ENCODE results near the gene SH2B3.
A peak's percentile ranks its signal among the peaks of the same experiment; 100 is the strongest.

SH2B3 gene

DNA sequence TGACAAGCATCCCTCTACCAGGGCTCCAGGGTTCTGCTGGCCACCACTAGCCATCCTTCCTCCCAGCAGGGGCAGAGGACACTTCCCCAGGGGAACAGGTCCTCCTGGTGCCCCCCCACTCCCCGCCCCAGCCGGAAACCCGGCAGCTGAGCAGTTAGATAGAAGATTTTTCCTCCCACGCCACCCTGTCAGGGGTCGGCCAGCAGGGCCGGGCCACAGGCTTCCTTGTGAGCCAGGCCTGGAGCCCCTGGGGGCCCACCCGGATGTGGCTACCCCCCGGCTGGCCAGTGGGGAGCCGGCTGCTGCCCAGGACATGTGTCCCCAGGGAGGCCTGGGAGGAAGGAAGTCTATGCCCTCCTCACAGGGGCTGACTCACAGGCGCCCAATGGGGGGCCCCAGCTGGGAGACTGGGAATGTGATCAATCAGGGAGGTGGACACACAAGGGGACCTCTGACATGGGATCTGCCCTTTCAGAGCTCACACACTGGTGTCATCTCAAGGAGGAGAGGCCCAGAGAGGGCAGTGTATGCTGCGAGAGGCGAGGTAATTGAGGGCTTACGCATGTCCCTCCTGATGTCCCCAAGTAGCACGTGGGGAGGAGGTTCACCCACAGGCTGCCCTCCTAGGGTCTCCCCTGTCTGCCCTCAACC is 4.2 kb downstream of the SH2B3 start:
- DNase-seq, result peak; percentile 57

DNA sequence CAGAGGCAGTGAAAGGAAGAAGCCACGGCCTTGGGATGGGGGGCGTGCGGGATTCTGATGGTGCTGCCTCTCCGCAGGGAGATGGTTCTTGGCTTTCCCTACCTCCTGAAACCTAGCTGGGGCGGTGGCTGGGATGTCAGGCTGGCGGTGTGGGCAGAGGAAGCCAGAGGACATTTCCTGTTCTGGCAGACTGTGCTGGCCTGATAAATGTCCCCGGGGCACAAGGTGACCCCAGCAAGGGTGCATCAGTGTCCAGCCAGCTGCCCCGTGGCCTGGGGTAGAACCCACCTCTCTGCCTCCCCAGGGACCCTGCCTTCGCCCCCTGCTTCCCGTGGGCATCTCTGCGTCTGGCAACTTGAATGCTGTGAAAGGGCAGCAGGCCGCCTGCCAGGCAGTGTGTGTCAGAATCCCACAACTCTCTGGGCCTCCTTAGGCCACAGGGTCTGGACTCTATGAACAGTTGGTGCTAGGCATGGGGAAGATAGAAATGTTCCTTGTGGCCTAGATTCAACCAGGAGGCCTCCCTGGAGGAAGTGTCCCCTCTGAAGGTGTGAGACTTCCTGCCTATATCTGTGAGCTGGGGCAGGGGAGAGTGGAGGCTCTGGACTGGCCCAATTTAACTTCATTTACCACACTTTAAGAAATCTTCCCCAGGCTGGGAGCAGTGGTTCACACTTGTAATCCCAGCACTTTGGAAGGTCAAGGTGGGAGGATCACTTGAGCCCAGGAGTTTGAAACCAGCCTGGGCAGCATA is 4.9 kb downstream of the SH2B3 start:
- no peak for DNase-seq

DNA sequence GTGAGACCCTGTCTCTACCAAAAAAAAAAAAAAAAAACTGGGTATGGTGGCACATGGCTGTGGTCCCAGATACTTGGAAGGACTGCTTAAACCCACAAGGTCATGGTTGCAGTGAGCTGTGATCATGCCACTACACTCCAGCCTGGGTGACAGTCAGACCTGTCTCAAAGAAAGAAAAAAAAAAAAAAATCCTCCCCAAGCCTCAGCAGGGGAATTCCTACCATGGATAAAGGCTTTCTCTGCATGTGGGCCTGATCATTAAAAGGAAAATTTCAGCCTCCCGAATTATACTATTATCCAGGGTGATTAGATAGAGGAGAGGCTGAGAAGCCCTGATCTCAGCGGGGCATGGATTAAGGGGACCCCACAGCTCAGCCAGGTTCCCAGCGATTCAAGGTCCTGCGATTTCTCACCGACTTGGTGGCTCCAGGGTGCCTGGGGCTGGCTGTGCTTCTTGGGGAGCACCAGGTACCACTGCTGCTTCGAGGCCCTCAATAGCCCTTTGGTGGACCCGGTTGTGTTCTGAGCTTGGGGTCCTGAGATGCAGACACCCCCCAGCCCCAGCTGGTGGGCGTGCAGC is 5.6 kb downstream of the SH2B3 start:
- DNase-seq, result no peak

DNA sequence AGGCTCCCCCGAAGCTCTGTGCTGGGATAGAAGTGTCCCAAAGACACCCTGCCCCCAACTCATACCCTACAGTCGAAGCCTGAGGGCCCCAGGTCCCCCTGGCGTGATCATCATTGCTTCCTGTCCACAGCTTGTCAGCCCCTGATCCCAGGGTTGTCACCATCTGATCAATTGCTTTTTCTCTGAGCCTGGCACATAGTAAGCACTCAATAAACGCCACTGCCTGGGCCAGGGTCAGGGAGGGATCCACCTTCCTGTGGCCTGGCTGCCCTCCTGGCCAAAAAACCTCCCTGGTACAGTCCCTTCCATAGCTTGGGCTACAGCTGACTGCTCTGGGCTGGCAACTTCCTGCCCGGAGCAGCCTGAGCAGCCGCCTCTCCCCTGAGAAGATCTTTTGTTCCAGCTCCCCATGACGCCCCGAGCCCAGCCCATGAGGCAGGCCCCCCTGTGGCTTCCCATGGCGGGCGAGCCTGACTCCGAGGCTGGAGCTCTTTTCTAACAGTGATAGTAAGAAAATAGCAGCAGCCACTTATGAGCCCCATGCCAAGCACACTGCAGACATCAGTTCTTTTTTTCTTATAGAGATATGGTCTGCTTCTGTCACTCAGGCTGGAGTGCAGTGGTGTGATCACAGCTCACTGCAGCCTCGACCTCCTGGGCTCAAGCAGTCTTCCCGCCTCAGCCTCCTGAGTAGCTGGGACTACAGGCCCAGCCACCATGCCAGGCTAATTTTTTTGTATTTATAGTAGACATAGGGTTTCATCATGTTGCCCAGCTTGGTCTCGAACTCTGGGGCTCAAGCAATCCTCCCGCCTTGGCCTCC is 6.5 kb downstream of the SH2B3 start:
- peak; percentile 49 for DNase-seq

DNA sequence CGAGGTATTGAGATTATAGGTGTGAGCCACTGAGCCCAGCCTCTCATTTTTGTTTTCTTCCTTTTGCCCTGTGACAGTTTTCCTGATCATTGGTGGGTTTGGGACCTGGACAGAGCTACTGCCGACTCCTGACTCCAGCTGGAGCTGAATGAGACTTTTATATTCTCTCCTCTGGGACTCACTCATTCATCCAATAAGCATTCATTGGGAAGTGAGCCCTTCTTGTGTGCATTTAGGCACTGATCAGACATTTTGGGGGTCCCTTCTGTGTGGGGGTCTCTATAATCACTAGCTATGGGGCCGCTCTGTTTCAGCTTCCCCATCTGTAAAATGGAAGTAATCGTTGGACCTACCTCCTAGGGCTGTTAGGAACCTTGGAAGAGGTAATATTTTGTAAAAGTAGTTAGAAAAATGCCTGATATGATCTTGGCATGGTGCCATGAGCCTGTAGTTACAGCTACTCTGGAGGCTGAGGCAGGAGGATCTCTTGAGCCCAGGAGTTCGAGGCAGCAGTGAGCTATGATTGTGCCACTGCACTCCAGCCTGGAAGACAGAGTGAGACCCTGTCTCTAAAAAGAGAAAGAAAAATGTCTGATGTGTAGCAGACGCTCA is 7.2 kb downstream of the SH2B3 start:
- DNase-seq, result no peak

DNA sequence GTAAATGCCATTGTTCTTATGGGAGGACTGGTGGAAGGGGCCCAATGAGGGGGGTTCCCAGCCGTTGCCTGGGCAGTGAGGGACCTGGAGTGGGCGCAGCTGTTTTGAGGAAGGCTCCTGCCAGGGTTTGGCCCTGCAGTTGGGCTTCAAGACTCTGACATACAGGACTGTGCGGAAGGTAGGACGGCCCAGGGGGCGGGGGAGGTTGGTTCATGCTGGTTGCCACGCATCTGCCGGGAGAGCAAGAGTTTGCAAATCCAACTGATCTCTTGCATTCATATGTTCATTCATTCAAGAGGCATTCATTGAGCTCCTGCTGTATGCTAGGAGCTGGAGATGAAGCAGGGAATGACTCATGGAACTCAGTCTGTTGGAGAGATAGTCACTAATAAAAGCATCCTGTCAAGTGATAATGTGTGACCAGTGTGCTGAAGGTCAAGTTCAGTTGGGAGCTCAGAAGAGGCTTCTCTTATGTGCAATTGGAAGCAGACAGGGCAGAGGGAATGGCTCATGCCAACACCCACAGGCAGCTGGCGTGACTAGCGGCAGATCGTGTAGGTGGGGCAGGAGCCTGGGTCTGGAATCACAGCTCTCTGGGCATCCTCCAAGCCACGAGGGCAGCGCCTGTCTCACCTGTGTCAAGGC is 7.8 kb downstream of the SH2B3 start:
- no peak for DNase-seq

DNA sequence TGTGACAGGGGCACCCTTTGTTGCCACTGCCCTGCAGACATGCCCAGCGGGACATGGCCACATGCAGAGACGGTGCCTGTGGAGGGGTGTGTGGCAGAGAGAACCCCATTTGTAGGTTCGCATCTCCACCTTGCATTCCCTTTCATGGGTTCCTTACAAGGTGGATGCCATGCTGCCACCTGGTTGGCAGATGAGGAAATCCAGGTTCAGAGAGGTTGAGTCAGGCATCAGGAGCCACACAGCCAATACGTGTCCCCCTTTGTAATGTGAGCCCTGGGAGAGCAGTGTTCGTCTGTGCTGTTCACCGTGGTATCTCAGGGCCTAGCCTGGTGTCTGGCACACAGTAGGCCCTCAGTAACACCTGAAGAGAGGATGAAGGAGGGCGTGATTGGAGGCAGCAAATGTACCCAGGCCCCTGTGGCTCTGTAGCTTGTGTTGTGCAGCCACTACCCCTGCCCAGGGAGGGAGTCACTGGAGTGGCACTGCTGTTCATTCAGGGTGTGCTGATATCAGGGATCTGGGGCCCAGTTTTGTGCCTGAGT is 9.1 kb downstream of the SH2B3 start:
- no peak for DNase-seq

DNA sequence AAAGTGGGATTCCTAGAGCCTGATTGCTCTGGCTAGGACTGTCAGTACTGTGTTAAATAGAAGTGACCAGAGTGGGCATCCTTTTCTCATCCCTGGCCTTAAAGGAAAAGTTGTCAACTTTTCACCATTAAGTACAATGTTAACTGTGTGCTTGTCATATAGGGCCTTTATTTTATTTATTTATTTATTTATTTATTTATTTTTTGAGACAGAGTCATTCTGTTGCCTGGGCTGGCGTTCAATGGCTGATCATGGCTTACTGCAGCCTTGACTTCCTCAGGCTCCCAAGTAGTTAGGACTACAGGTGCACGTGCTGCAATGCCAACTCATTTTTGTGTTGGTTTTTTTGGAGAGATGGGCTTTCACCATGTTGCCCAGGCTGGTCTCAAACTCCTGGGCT is 11.6 kb downstream of the SH2B3 start:
- no peak for DNase-seq

DNA sequence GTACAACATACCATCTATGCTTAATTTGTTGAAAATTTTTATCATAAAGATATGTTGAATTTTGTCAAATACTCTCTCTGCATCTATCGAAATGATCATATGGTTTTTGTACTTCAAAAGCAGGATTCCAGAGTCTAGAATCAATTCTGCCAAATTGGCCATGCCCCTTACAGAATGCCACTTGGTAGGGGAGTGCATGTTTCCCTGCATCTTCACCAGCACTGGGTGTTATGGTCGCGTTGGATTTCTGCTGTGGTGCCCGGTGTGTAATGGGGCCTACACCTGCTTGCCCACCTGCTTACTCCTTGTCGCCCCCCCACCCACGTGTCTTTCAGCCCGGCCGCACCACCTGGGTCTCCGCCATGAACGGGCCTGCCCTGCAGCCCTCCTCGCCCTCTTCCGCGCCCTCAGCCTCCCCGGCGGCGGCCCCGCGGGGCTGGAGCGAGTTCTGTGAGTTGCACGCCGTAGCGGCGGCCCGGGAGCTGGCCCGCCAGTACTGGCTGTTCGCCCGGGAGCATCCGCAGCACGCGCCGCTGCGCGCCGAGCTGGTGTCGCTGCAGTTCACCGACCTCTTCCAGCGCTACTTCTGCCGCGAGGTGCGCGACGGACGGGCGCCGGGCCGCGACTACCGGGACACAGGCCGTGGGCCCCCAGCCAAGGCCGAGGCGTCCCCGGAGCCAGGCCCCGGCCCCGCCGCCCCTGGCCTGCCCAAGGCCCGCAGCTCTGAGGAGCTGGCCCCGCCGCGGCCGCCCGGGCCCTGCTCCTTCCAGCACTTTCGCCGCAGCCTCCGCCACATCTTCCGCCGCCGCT is 12.3 kb downstream of the SH2B3 start:
- no peak for DNase-seq

DNA sequence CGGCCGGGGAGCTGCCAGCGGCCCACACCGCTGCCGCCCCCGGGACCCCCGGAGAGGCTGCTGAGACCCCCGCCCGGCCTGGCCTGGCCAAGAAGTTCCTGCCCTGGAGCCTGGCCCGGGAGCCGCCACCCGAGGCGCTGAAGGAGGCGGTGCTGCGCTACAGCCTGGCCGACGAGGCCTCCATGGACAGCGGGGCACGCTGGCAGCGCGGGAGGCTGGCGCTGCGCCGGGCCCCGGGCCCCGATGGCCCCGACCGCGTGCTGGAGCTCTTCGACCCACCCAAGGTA is 12.8 kb downstream of the SH2B3 start:
- DNase-seq, result no peak

DNA sequence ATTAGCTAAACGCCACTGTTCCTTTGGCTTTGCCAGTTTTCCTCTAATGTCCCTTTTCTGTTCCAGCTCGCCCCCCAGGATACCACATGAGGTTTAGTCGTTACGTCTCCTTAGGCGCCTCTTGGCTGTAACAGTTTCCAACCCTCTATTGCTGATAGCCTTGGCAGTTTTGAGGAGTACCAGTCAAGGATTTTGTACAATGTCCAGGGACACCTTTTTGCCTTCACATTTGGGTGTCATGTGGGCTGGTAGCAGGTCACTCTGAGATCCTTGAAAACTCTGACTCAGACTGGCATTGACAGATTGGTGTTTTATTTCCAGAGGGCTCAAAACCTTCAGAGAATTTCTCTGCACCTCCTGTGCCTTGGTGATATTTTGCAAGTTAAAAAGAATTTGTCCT is 14.1 kb downstream of the SH2B3 start:
- no peak for DNase-seq

DNA sequence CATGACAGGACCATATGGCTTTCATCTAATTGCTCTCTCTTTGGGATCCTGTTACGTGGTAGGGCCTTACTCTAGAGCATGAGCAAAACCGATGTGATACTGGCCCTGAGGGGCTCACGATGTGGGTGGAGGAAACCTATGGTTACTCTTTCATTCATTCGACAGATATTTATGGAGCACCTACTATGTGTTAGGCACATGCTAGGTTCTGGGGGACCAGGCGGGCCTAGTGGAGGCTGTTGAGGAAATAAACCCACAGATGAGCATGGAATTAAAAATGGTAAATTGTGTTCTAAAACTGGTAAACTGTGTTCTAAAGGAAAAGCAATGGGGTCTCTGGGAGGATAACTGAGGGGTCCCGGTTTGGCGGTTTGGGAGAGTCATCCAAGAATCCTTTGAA is 14.8 kb downstream of the SH2B3 start:
- DNase-seq, result no peak

DNA sequence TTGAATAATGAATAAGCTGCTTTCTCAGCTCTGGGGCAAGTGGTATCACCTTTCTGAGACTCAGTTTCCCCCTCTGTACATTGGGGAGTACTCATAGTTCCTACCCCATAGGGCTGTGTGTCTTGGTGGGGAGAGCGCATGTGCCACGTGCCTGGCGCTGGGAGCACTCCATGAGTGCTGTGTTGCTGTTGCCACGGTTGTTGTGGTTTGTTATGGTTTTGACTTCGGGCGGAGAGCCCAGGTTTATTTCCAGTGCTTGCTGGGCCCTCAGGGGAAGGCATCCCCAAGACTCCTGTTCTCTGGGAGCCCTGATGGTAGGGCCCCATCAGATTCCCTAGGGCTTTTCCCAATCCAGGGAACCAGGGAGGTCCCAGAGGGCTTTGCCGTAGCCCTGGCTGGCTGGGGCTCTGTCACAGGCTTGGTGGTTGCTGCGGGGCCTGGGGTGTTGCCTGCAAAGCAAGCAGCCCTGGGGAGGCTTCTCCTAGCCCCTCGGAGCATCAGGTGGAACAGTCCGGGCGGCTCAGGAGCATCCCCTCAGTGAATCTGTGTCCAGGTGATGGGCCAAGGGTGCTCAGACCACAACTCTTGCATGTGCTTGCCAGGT is 18.6 kb downstream of the SH2B3 start:
- DNase-seq, result no peak

DNA sequence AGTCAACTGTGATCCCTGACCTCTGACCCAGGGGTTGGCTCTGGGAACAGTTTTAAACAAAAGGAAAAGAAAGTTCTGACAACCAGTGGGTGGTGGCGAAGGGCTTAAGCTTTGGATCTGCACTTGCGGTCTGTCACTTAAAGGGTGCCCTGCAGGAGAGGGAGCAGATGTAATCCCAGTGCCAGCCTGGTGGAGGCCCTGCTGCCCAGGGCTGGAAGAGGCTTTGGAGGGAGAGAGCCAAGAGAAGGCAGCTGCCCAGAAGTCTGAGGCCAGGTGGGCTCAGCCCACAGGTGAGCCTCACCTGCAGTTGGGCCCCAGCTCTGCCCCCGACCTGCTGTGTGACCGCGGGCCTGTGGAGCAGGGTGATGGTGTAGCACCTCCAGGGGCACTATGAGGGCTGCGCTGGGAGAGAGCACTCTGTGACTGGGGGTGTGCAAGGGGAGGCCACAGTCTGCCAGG is 19.1 kb downstream of the SH2B3 start:
- no peak for DNase-seq

DNA sequence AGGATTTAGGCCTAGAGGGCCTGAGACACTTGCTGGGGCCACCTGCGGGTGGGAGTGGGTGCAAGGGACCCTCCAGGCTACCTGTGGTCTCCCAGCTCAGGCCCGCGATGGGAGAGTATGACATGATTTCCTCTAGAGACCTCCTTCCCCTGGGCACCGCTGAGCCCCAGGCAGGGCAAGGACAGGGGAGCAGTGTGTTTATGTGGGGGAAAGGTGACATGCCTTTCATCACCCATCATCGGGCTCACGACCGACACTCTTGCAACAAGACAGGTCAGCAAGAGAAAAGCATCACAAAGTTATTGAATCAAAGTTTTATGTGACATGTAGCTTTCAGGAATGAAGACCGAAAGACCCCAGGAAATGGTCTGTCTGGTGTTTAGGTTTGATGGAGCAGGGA is 19.9 kb downstream of the SH2B3 start:
- peak; percentile 19 for DNase-seq

DNA sequence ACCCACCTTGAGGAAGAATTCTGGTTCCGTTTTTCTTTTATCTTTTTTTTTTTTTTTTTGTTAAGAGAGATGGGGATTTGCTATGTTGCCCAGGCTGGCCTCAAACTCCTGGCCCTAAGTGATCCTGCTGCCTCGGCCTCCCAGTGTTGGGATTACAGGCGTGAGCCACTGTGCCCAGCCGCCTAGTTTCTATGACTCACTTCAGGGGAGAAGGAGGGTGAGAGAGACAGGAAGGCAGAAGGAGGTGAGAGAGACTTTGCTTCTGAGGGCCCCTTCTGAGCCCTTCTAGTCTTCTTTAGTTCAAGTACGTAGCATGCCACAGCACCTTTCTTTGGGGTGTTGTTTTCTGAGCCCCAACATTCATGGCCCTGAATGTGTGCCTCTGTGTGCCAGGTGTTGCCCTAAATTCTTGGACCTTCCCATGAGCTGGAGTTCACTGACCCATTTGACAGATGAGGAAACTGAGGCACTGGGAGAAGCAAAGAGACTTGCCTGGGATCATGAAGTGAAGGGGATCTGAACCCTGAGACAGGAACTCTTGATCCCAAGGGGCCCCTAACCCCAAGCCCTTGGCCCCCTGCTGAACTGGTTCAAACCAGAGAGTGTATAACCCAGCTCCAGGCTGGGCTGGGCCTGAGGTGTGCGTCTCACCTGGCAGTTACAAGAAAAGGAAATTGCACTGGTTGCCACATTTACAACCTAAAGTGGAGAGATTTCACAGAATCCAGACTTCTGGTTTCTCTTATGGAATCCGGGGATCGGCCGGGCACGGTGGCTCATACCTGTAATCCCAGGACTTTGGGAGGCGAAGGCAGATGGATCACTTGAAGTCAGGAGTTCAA is 20.8 kb downstream of the SH2B3 start:
- DNase-seq, result peak; percentile 58

DNA sequence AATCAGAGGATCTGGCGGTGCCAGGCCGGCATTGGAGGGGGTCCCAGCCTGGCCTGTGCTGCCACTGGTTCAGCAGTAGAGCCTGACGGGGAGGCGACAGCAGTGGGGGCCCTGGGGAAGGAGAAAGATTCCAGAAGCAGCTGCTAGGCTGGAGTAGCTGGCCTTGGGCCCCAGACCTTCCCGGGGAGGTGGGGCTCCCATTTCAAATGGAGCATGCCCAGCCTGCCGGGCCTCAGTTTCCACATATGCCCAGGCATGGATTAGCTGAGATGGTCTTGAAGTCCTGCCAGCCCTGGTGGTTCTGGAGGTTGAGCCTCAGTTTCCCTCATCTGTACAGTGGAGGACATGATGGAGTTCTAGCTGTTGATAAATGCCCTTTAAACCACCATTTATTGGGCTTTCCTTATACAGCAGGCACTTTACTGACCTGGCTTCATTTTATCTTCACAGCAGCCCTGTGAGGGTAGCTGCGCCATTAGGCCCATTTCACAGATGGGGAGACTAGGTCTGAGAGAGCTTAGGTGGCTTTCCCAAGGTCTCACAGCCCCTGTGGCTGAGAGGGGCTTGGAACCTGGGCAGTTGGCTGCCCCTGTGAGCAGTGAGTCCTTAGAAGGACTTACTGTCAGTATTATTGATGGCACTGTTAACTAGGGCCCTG is 21.8 kb downstream of the SH2B3 start:
- DNase-seq, result no peak

DNA sequence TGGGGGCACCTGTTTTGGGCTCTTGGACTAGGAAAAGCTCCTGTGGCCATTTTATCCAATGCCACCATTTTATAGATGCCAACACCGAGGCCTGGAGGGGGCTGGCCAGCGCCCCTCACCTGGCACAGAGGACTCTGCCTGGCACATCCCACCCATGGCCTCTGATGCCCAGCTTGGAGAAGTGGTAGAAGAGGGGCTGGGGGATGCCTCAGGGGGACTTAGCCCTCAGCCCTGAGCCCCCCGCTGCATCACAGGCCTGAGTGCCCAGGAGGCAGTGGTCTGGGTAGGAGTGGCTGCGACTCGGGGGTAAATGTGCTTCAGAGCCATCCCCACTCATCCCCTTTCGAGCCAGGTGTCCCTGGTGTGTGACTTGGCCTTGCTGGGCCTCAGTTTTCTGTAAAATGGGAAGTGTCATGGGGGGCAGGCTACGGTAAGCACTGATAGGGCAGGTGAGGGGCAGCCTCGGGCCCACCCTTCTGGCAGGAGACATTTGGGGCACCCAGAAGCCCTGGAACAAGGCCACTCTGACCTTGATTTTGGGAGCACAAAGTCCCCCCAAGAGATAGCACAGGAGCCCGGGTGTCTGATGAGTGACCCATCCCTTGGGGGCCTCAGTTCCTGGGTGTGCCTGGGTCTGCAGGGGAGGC is 22.5 kb downstream of the SH2B3 start:
- DNase-seq, result no peak

DNA sequence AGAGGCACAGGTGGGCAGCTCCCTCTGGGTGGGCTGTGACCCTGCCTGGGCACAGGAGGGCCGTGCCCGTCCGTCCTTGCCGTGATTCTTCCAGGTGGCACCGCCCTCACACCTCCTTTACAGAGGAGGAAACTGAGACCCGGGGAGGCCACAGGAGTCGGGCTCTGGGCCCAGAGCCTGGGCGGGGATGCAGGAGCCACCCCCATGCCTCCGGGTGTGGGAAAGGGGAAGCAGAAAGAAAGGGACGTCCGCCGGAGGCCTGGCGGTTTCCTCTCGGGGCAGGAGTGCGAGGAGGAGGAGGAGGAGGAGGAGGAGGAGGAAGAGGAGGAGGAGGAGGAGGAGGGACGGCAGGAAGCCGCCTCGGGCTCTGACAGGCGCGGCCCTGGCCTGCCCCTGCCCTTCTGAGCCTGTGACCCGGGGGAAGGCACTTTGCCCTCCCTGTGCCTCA is 23.0 kb downstream of the SH2B3 start:
- peak; percentile 47 for DNase-seq

Data from CD4-positive, alpha-beta T cell treated with Interleukin-6 for 4 hours (primary cell).